Measurements from ENCODE around the gene SLC22A2. TPM values are rescaled to one million over a fixed set of nuclear protein-coding genes. Genes with fewer than 3 reads are reported as not detected.

The SLC22A2 gene
- total RNA-seq, 1 experiment from 2014 or later, result not detected

DNA sequence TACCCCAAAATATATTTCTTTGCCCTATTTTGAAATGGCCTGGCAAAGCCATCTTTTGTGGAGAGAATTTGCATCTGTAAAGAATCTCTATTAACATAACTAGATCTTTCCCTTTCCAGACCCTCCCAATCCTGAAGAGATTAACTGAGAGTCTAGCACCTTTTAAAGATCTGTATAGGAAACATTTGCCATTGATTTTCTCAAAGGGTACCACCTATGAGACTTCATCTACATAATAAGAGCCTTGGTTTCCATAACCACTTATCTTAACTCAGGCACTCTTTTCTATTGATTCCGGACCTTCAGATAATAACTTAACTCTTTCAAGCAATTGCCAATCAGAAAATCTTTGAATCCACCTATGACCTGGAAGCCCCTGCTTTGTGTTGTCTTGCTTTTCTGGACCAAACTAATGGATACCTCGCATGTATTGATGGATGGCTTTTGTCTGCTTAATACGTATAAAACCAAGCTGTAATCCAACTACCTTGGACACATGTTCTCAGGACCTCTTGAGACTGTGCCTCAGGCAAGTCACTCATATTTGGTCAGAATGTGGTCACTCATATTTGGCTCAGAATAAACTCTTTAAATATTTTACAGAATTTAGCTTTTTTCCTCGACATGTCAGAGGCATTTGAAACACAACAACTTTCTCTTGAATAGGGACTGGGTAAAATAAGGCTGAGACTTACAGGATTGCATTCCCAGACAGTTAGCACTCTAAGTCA is 31.4 kb downstream of the SLC22A2 start:
- no peaks in the 10 kb centered on the region; the same call in 1 of the 2 replicates for H3K9me3 ChIP-seq (replicated peaks)
- no peak overlapping the region for H3K4me3 ChIP-seq
- no peaks in the 10 kb centered on the region for H3K36me3 ChIP-seq
- no peaks in the 10 kb centered on the region for H3K27me3 ChIP-seq (replicated peaks)
- no peak for DNase-seq (ENCODE audit: low read depth in 1 of 2, low spot score in 2 of 2)
- H3K4me1 ChIP-seq (replicated peaks), result no peaks in the 10 kb centered on the region
- H3K27ac ChIP-seq, result no peak overlapping the region

- no peak for DNase-seq (ENCODE audit: low read depth in 1 of 2, low spot score in 2 of 2)
- no peak overlapping the region for H3K27ac ChIP-seq
These were observed 32.5 kb downstream of the SLC22A2 start for GRCh38 chr6:160226118-160226591.

DNA sequence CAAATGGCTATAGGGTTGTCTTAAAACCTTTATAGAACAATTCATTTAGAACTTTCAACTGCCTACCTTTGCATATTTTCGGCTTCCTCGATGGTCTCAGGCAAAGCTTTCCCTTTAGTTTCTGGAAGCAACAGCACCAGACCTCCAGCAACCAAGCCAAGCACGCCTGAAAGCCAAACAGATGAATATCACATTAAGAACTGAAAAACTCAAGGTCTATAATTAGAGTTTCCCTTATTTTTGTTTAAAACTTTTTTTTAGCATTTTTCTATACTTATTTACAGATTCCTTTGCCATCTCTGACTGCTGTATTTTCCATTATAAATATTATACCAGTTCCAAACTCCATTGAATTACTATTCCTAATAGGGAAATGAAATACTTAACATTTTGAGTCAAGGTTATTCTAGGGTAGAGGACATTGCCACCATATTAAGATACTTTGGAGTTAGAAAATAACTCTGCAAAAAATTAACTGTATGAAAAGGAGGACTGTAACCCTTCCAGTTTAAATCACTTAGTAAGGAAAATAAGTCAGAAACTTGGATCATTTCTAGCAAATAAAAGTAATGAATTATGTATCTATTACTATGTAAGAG is 33.9 kb downstream of the SLC22A2 start:
- H3K4me3 ChIP-seq, result no peak overlapping the region
- no peaks in the 10 kb centered on the region for H3K36me3 ChIP-seq
- H3K27ac ChIP-seq, result no peak overlapping the region
- H3K4me1 ChIP-seq (replicated peaks), result no peaks in the 10 kb centered on the region
- H3K27me3 ChIP-seq (replicated peaks), result no peaks in the 10 kb centered on the region
- peaks cover 3% of the 10 kb centered on the region; the same call in 1 of the 2 replicates for H3K9me3 ChIP-seq (replicated peaks)
- no peak for DNase-seq (ENCODE audit: low read depth in 1 of 2, low spot score in 2 of 2)

More at GRCh38 chr6:160226118-160226591, 32.5 kb downstream of the SLC22A2 start:
- H3K4me3 ChIP-seq, result no peak overlapping the region
- H3K4me1 ChIP-seq (replicated peaks), result no peaks in the 10 kb centered on the region
- no peaks in the 10 kb centered on the region for H3K36me3 ChIP-seq
- H3K27me3 ChIP-seq (replicated peaks), result no peaks in the 10 kb centered on the region
- H3K9me3 ChIP-seq (replicated peaks), result no peaks in the 10 kb centered on the region; the same call in 1 of the 2 replicates

GRCh38 chr6:160222491-160222890 is 36.1 kb downstream of the SLC22A2 start:
- no peak overlapping the region for H3K27ac ChIP-seq
- peaks cover 3% of the 10 kb centered on the region; the same call in 1 of the 2 replicates for H3K9me3 ChIP-seq (replicated peaks)
- no peak overlapping the region for H3K4me3 ChIP-seq

GRCh38 chr6:160221918-160222317 is 36.7 kb downstream of the SLC22A2 start:
- Histone ChIP-seq H3K27me3 (replicated peaks) (no peaks in the 10 kb centered on the region), H3K27ac (no peak overlapping the region), H3K36me3 (no peaks in the 10 kb centered on the region), H3K4me1 (replicated peaks) (no peaks in the 10 kb centered on the region), H3K4me3 (no peak overlapping the region), H3K9me3 (replicated peaks) (peaks cover 3% of the 10 kb centered on the region; the same call in 1 of the 2 replicates)
- DNase-seq (ENCODE audit: low read depth in 1 of 2, low spot score in 2 of 2), result no peak

More at GRCh38 chr6:160222491-160222890, 36.1 kb downstream of the SLC22A2 start:
- H3K36me3 ChIP-seq, result no peaks in the 10 kb centered on the region
- DNase-seq (ENCODE audit: low read depth in 1 of 2, low spot score in 2 of 2), result no peak
- H3K4me1 ChIP-seq (replicated peaks), result no peaks in the 10 kb centered on the region
- H3K27me3 ChIP-seq (replicated peaks), result no peaks in the 10 kb centered on the region

DNA sequence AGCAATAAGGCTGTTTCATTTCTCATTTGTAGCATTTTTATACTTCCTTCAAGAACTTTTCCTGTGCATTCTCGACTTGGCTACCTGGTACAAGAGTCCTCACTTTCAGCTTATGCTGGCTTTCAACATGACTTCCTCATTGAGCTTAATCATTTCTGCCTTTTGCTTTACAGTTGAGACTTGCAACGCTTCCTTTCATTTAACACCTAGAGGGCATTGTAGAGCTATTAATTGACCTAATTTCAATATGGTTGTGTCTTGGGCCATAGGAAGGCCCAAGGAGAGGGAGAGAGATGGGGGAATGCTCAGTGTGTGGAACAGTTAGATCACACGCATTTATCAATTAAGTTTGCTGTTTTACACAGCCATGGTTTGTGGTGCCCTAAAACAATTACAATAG is 37.2 kb downstream of the SLC22A2 start:
- peaks cover 3% of the 10 kb centered on the region; the same call in 1 of the 2 replicates for H3K9me3 ChIP-seq (replicated peaks)
- no peak overlapping the region for H3K27ac ChIP-seq
- no peak for DNase-seq (ENCODE audit: low read depth in 1 of 2, low spot score in 2 of 2)
- no peaks in the 10 kb centered on the region for H3K27me3 ChIP-seq (replicated peaks)
- H3K4me1 ChIP-seq (replicated peaks), result no peaks in the 10 kb centered on the region
- no peaks in the 10 kb centered on the region for H3K36me3 ChIP-seq
- no peak overlapping the region for H3K4me3 ChIP-seq

- H3K4me1 ChIP-seq (replicated peaks), result no peaks in the 10 kb centered on the region
- H3K36me3 ChIP-seq, result no peaks in the 10 kb centered on the region
- no peak overlapping the region for H3K4me3 ChIP-seq
- no peaks in the 10 kb centered on the region for H3K27me3 ChIP-seq (replicated peaks)
- DNase-seq (ENCODE audit: low read depth in 1 of 2, low spot score in 2 of 2), result no peak
- H3K9me3 ChIP-seq (replicated peaks), result peaks cover 3% of the 10 kb centered on the region; the same call in 1 of the 2 replicates
- H3K27ac ChIP-seq, result no peak overlapping the region
These were observed 39.8 kb downstream of the SLC22A2 start for GRCh38 chr6:160218810-160219209.

- DNase-seq (ENCODE audit: low read depth in 1 of 2, low spot score in 2 of 2), result no peak
- H3K4me1 ChIP-seq (replicated peaks), result no peaks in the 10 kb centered on the region
- no peaks in the 10 kb centered on the region for H3K27me3 ChIP-seq (replicated peaks)
- H3K4me3 ChIP-seq, result no peak overlapping the region
- no peak overlapping the region for H3K27ac ChIP-seq
- no peaks in the 10 kb centered on the region for H3K36me3 ChIP-seq
- peaks cover 3% of the 10 kb centered on the region; the same call in 1 of the 2 replicates for H3K9me3 ChIP-seq (replicated peaks)
These were observed 40.8 kb downstream of the SLC22A2 start for GRCh38 chr6:160217863-160218262.

GRCh38 chr6:160217073-160217472 is 41.5 kb downstream of the SLC22A2 start:
- H3K4me1 ChIP-seq (replicated peaks), result no peaks in the 10 kb centered on the region
- DNase-seq (ENCODE audit: low read depth in 1 of 2, low spot score in 2 of 2), result no peak
- no peaks in the 10 kb centered on the region for H3K36me3 ChIP-seq
- peaks cover 3% of the 10 kb centered on the region; the same call in 1 of the 2 replicates for H3K9me3 ChIP-seq (replicated peaks)
- no peak overlapping the region for H3K4me3 ChIP-seq
- H3K27ac ChIP-seq, result no peak overlapping the region
- H3K27me3 ChIP-seq (replicated peaks), result no peaks in the 10 kb centered on the region

GRCh38 chr6:160215232-160215631 is 43.4 kb downstream of the SLC22A2 start:
- H3K9me3 ChIP-seq (replicated peaks), result peaks cover 3% of the 10 kb centered on the region; the same call in 1 of the 2 replicates
- DNase-seq (ENCODE audit: low read depth in 1 of 2, low spot score in 2 of 2), result no peak

DNA sequence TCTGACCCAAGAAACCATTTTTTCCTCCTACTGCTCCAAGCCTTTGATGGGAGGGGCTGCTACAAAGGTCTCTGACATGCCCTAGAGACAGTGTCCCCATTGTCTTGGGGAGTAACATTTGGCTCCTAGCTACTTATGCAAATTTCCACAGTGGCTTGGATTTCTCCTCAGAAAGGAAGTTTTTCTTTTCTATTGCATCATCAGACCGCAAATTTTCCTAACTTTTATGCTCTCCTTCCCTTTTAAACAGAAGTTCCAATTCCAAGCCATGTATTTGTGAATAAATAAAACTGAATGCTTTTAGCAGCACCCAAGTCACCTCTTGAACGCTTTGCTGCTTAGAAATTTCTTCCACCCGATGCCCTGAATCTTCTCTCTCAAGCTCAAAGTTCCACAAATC is 51.0 kb downstream of the SLC22A2 start:
- no peaks in the 10 kb centered on the region; the same call in none of the 2 replicates for H3K9me3 ChIP-seq (replicated peaks)
- H3K4me3 ChIP-seq, result no peak overlapping the region
- no peaks in the 10 kb centered on the region for H3K4me1 ChIP-seq (replicated peaks)
- DNase-seq (ENCODE audit: low read depth in 1 of 2, low spot score in 2 of 2), result no peak
- no peaks in the 10 kb centered on the region for H3K36me3 ChIP-seq
- H3K27ac ChIP-seq, result no peak overlapping the region
- no peaks in the 10 kb centered on the region for H3K27me3 ChIP-seq (replicated peaks)

More at GRCh38 chr6:160215232-160215631, 43.4 kb downstream of the SLC22A2 start:
- Histone ChIP-seq H3K4me1 (replicated peaks) (no peaks in the 10 kb centered on the region), H3K27ac (no peak overlapping the region), H3K4me3 (no peak overlapping the region), H3K27me3 (replicated peaks) (no peaks in the 10 kb centered on the region), H3K36me3 (no peaks in the 10 kb centered on the region)

GRCh38 chr6:160204710-160205109 is 53.9 kb downstream of the SLC22A2 start:
- Histone ChIP-seq H3K4me1 (replicated peaks) (no peaks in the 10 kb centered on the region), H3K27ac (no peak overlapping the region), H3K4me3 (no peak overlapping the region), H3K9me3 (replicated peaks) (no peaks in the 10 kb centered on the region; the same call in none of the 2 replicates), H3K27me3 (replicated peaks) (no peaks in the 10 kb centered on the region), H3K36me3 (no peaks in the 10 kb centered on the region)
- DNase-seq (ENCODE audit: low read depth in 1 of 2, low spot score in 2 of 2), result no peak

GRCh38 chr6:160203953-160204352 is 54.7 kb downstream of the SLC22A2 start:
- H3K27ac ChIP-seq, result no peak overlapping the region
- H3K36me3 ChIP-seq, result no peaks in the 10 kb centered on the region
- no peak for DNase-seq (ENCODE audit: low read depth in 1 of 2, low spot score in 2 of 2)
- no peaks in the 10 kb centered on the region for H3K27me3 ChIP-seq (replicated peaks)
- H3K4me3 ChIP-seq, result no peak overlapping the region
- H3K4me1 ChIP-seq (replicated peaks), result no peaks in the 10 kb centered on the region
- H3K9me3 ChIP-seq (replicated peaks), result no peaks in the 10 kb centered on the region; the same call in none of the 2 replicates

- H3K36me3 ChIP-seq, result no peaks in the 10 kb centered on the region
- H3K9me3 ChIP-seq (replicated peaks), result no peaks in the 10 kb centered on the region; the same call in none of the 2 replicates
- no peaks in the 10 kb centered on the region for H3K27me3 ChIP-seq (replicated peaks)
- H3K27ac ChIP-seq, result no peak overlapping the region
- H3K4me3 ChIP-seq, result no peak overlapping the region
- H3K4me1 ChIP-seq (replicated peaks), result no peaks in the 10 kb centered on the region
- no peak for DNase-seq (ENCODE audit: low read depth in 1 of 2, low spot score in 2 of 2)
These were observed 55.1 kb downstream of the SLC22A2 start for GRCh38 chr6:160203522-160203921.
